Parathyroid adenoma (tissue), 2 donors: ENCODE data around the gene NCAN.

Source experiments
- H2AFZ ChIP-seq: fragments of 300-600 bp; sonication (generic); one replicate; pipeline ENCODE4 v1.7.0; 2017; ENCODE audit warnings: antibody characterized with exemption, mild to moderate bottlenecking
- H3K27ac ChIP-seq: fragments of 300-600 bp; sonication (generic); one replicate; pipeline ENCODE4 v1.7.0; 2017
- H3K27me3 ChIP-seq: fragments of 300-600 bp; sonication (generic); one replicate; pipeline ENCODE4 v1.7.0; 2017; ENCODE audit warnings: low read length; ENCODE audit not compliant: control insufficient read depth, insufficient read depth
- H3K36me3 ChIP-seq: fragments of 300-600 bp; sonication (generic); one replicate; pipeline ENCODE4 v1.7.0; 2017; ENCODE audit warnings: low read length; ENCODE audit not compliant: control insufficient read depth, insufficient read depth
- H3K4me1 ChIP-seq: fragments of 300-600 bp; sonication (generic); one replicate; pipeline ENCODE4 v1.7.0; 2017; ENCODE audit warnings: control low read depth
- H3K4me2 ChIP-seq: fragments of 300-600 bp; sonication (generic); one replicate; pipeline ENCODE4 v1.7.0; 2017; ENCODE audit warnings: low read length
- H3K4me3 ChIP-seq: fragments of 300-600 bp; sonication (generic); one replicate; pipeline ENCODE4 v1.7.0; 2017; ENCODE audit warnings: low read depth, low read length
- H3K79me2 ChIP-seq: fragments of 300-600 bp; sonication (generic); one replicate; pipeline ENCODE4 v1.7.0; 2017; ENCODE audit warnings: control low read depth
- H3K9ac ChIP-seq: fragments of 300-600 bp; sonication (generic); one replicate; pipeline ENCODE4 v1.7.0; 2017; ENCODE audit warnings: mild to moderate bottlenecking
- H3K9me3 ChIP-seq: fragments of 300-600 bp; sonication (generic); one replicate; pipeline ENCODE4 v1.7.0; 2017; ENCODE audit warnings: low read length; ENCODE audit not compliant: control insufficient read depth
- TF ChIP-seq, protein P1 (sequence below): fragments of 300-600 bp; sonication (generic); IDR thresholded peaks from one replicate; pipeline ENCODE4 v1.7.0; 2017; ENCODE audit warnings: antibody characterized with exemption, mild to moderate bottlenecking
- donor health status: primary hyperparathyroidism.

The NCAN gene

DNA sequence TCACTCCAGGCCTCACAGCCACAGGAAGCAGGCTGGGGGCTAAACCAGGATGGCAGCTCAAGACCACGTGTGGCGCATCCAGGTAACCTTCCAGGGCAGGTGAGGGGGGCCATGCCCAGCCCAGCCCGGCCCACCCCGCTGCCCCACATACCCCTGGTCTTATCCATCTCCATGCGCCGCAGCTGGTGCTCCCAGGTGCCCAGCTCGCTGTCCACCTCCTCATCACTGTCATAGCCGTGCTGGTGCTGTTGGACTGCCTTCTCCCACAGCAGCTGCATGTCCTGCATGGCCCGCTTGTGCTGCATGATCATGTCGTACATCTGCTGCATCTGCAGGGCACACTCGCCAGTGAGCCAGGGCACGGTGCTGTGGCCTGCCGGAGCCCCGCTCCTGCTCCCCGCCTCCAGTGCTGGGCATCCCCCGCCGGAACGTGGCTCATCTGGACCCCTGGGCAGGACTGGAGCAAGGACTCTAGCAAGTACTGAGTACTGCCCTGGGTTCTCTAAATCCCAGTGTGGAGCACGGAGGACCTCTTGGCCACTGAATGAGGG is 67.4 kb downstream of the NCAN start:
- Histone ChIP-seq H2AFZ (no peak overlapping the region), H3K9ac (no peak overlapping the region)

DNA sequence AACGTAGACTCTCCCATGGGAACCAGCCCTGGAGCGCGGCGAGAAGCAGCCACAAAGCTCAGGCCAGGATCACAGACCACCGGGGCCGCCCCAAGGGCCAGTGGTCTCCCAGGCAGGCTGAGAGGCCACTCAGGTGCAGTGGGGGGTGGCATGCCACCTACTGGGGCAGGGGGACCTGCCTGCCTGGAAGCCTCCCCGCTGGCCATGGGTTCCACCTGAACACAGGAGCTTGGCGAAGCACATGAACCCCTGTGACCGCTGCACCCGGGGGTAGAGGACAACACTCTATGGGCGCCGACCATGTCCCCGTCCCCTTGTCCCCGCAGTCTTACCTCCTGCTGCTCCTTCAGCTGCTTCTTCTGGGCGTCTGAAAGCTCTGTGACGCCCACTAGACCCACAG is 68.1 kb downstream of the NCAN start:
- Histone ChIP-seq H3K4me1 (no peaks in the 10 kb centered on the region), H3K27me3 (no peaks in the 10 kb centered on the region), H3K9me3 (no peaks in the 10 kb centered on the region), H3K36me3 (no peaks in the 10 kb centered on the region), H3K79me2 (no peaks in the 10 kb centered on the region), H3K27ac (no peak overlapping the region), H3K4me3 (no peak overlapping the region), H3K9ac (no peak overlapping the region), H2AFZ (no peak overlapping the region), H3K4me2 (no peak overlapping the region)
- TF ChIP-seq, protein P1, sequence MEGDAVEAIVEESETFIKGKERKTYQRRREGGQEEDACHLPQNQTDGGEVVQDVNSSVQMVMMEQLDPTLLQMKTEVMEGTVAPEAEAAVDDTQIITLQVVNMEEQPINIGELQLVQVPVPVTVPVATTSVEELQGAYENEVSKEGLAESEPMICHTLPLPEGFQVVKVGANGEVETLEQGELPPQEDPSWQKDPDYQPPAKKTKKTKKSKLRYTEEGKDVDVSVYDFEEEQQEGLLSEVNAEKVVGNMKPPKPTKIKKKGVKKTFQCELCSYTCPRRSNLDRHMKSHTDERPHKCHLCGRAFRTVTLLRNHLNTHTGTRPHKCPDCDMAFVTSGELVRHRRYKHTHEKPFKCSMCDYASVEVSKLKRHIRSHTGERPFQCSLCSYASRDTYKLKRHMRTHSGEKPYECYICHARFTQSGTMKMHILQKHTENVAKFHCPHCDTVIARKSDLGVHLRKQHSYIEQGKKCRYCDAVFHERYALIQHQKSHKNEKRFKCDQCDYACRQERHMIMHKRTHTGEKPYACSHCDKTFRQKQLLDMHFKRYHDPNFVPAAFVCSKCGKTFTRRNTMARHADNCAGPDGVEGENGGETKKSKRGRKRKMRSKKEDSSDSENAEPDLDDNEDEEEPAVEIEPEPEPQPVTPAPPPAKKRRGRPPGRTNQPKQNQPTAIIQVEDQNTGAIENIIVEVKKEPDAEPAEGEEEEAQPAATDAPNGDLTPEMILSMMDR = no peak

More for the DNA sequence above, 67.4 kb downstream of the NCAN start:
- H3K9me3 ChIP-seq = no peaks in the 10 kb centered on the region
- no peaks in the 10 kb centered on the region for H3K79me2 ChIP-seq
- no peak overlapping the region for H3K4me2 ChIP-seq
- H3K4me1 ChIP-seq = no peaks in the 10 kb centered on the region
- H3K4me3 ChIP-seq = no peak overlapping the region
- TF ChIP-seq, protein P1 = no peak
- H3K27me3 ChIP-seq = no peaks in the 10 kb centered on the region
- H3K36me3 ChIP-seq = no peaks in the 10 kb centered on the region
- no peak overlapping the region for H3K27ac ChIP-seq

DNA sequence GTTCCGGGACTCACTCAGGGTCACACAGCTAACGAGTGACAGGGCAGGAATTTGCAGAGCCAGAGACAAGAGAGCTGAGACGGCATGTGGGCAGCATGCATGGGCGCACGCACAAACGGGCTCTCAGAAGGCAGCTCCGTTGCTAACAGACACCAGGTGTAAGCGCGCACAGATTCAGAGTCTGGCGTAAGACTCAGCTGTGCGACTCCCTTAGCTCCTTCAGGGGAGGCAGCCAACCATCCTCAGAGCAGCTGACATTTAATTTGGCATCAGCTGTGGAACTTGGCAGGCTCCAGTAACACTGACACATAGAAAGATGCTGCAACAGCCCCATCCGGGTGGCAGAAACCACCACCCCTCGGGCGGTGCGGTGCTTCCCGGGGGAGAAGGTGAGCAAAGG is 68.8 kb downstream of the NCAN start:
- H3K4me3 ChIP-seq = no peak overlapping the region
- H3K27ac ChIP-seq = no peak overlapping the region
- H2AFZ ChIP-seq = no peak overlapping the region
- H3K4me1 ChIP-seq = no peaks in the 10 kb centered on the region
- H3K79me2 ChIP-seq = no peaks in the 10 kb centered on the region
- TF ChIP-seq, protein P1 = no peak
- H3K9ac ChIP-seq = no peak overlapping the region
- H3K36me3 ChIP-seq = no peaks in the 10 kb centered on the region
- H3K9me3 ChIP-seq = no peaks in the 10 kb centered on the region
- no peaks in the 10 kb centered on the region for H3K27me3 ChIP-seq
- no peak overlapping the region for H3K4me2 ChIP-seq

DNA sequence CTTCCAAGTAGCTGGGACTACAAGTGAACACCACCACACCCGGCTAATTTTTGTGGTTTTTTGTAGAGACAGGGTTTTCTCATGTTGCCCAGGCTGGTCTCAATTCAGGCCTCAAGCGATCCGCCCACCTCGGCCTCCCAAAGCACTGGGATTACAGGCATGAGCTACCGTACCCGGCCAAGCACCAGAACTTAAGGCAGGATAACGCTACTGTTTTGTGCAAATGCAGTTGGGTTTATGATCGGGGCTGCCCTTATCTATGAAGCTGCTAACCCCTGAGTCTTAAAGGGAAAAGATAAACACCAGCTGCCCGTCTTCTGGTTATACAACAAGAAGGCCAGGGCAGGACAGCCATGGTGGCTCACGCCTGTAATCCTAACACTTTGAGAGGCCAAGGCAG is 73.9 kb downstream of the NCAN start:
- no peak overlapping the region for H2AFZ ChIP-seq
- H3K9ac ChIP-seq = no peak overlapping the region
- no peak overlapping the region for H3K4me2 ChIP-seq
- H3K9me3 ChIP-seq = no peaks in the 10 kb centered on the region
- no peak overlapping the region for H3K4me3 ChIP-seq
- no peak overlapping the region for H3K27ac ChIP-seq
- peaks cover 2% of the 10 kb centered on the region for H3K79me2 ChIP-seq
- TF ChIP-seq, protein P1 = no peak
- H3K36me3 ChIP-seq = no peaks in the 10 kb centered on the region
- H3K4me1 ChIP-seq = no peaks in the 10 kb centered on the region
- no peaks in the 10 kb centered on the region for H3K27me3 ChIP-seq

DNA sequence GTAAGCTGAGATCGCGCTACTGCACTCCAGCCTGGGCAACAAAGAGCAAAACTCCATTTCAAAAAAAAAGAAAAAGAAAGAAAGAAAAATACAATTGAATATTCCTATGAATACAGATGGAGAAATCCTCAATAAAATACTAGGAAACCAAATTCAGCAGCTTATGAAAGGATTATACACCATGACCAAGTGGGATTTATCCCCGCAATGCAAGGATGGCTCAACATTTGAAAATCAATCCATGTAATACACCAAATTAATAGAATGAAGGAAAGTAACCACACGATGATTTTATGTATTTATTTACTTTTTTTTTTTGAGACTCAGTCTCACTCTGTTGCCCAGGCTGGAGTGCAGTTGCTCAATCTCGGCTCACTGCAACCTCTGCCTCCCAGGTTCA is 80.8 kb downstream of the NCAN start:
- H3K4me1 ChIP-seq = no peaks in the 10 kb centered on the region
- no peak overlapping the region for H3K4me3 ChIP-seq
- no peak overlapping the region for H3K9ac ChIP-seq
- no peaks in the 10 kb centered on the region for H3K27me3 ChIP-seq
- H3K36me3 ChIP-seq = no peaks in the 10 kb centered on the region
- H2AFZ ChIP-seq = no peak overlapping the region
- no peaks in the 10 kb centered on the region for H3K9me3 ChIP-seq
- no peak overlapping the region for H3K4me2 ChIP-seq
- H3K27ac ChIP-seq = no peak overlapping the region
- TF ChIP-seq, protein P1 = no peak
- peaks cover 3% of the 10 kb centered on the region for H3K79me2 ChIP-seq
